WTC11 (cell line): Measurements from ENCODE around the gene EHD4. TPM values are rescaled to one million over a fixed set of nuclear protein-coding genes. Genes with fewer than 3 reads are reported as not detected.

Source experiments
- ATAC-seq: fragments of 200-7000 bp; cut with Tn5 transposase; 2 replicates; pipeline ENCODE4 v1.10.0; 2021; ENCODE audit warnings: mild to moderate bottlenecking, moderate library complexity
- CTCF ChIA-PET: fragments of 300-600 bp; sonication (Branson Sonifier 250); formaldehyde crosslinking; loops from one replicate; lab custom pipeline; 2021; ENCODE audit warnings: antibody characterized with exemption; lab: Charles Lee
- POLR2A ChIA-PET: fragments of 350-600 bp; sonication (Branson Sonifier 250); formaldehyde crosslinking; loops from one replicate; lab custom pipeline; 2021; ENCODE audit warnings: antibody characterized with exemption; lab: Charles Lee
- DNase-seq: peaks from one replicate; pipeline ENCODE4 v3.0.0; 2021; ENCODE audit warnings: low spot score
- H3K27ac Mint-ChIP-seq: 2 replicates; pipeline ENCODE4 v1.8.0; 2021; ENCODE audit warnings: mixed read lengths
- H3K27me3 Mint-ChIP-seq: 2 replicates; pipeline ENCODE4 v1.8.0; 2021; ENCODE audit warnings: low read depth, mild to moderate bottlenecking, moderate library complexity, mixed read lengths
- H3K36me3 Mint-ChIP-seq: 2 replicates; pipeline ENCODE4 v1.8.0; 2021; ENCODE audit warnings: mixed read lengths
- H3K4me1 Mint-ChIP-seq: 2 replicates; pipeline ENCODE4 v1.8.0; 2022; ENCODE audit warnings: mixed read lengths
- H3K4me3 Mint-ChIP-seq: 2 replicates; pipeline ENCODE4 v1.8.0; 2021; ENCODE audit warnings: mild to moderate bottlenecking, moderate library complexity, mixed read lengths
- H3K9me3 Mint-ChIP-seq: 2 replicates; pipeline ENCODE4 v1.8.0; 2021; ENCODE audit warnings: mixed read lengths
- ATF2 ChIP-seq: sonication (generic); formaldehyde crosslinking; IDR thresholded peaks from 2 replicates; pipeline ENCODE4 v1.8.1; 2022; ENCODE audit warnings: low read depth, missing genetic modification reagents, borderline replicate concordance
- CTCF ChIP-seq: fragments of 200-600 bp; IDR thresholded peaks from 2 replicates; pipeline ENCODE4 v1.8.0; 2022; ENCODE audit warnings: antibody characterized with exemption
- E2F1 ChIP-seq: sonication (generic); formaldehyde crosslinking; IDR thresholded peaks from 2 replicates; pipeline ENCODE4 v1.8.0; 2022; ENCODE audit warnings: mild to moderate bottlenecking, missing genetic modification reagents
- E2F5 ChIP-seq: sonication (generic); formaldehyde crosslinking; IDR thresholded peaks from 2 replicates; pipeline ENCODE4 v1.8.1; 2022; ENCODE audit warnings: mild to moderate bottlenecking, moderate library complexity, missing genetic modification reagents
- FOXP1 ChIP-seq: sonication (generic); formaldehyde crosslinking; IDR thresholded peaks from 2 replicates; pipeline ENCODE4 v1.8.0; 2022; ENCODE audit warnings: missing genetic modification reagents, mild to moderate bottlenecking, moderate library complexity, borderline replicate concordance
- FOXP4 ChIP-seq: sonication (generic); formaldehyde crosslinking; IDR thresholded peaks from 2 replicates; pipeline ENCODE4 v1.8.0; 2022; ENCODE audit warnings: mild to moderate bottlenecking, missing genetic modification reagents
- GTF2I ChIP-seq: fragments of 250-450 bp; sonication (Bioruptor Pico); conservative IDR thresholded peaks from 2 replicates; pipeline ENCODE4 v1.4.0; 2021; ENCODE audit warnings: mild to moderate bottlenecking
- HMGXB4 ChIP-seq: sonication (generic); formaldehyde crosslinking; IDR thresholded peaks from 2 replicates; pipeline ENCODE4 v1.8.1; 2023; ENCODE audit warnings: mild to moderate bottlenecking, moderate library complexity, missing genetic modification reagents
- MLX ChIP-seq: sonication (generic); formaldehyde crosslinking; IDR thresholded peaks from 2 replicates; pipeline ENCODE4 v1.8.1; 2023; ENCODE audit warnings: mild to moderate bottlenecking, missing genetic modification reagents, moderate library complexity
- NFATC4 ChIP-seq: fragments of 250-450 bp; sonication (Bioruptor Pico); IDR thresholded peaks from 2 replicates; pipeline ENCODE4 v1.9.0; 2021; ENCODE audit warnings: mild to moderate bottlenecking
- NFE2L1 ChIP-seq: sonication (generic); formaldehyde crosslinking; IDR thresholded peaks from 2 replicates; pipeline ENCODE4 v1.8.1; 2023; ENCODE audit warnings: missing genetic modification reagents
- NFYB ChIP-seq: sonication (generic); formaldehyde crosslinking; conservative IDR thresholded peaks from 2 replicates; pipeline ENCODE4 v1.8.0; 2022; ENCODE audit warnings: low read depth, missing genetic modification reagents
- OVOL2 ChIP-seq: fragments of 250-450 bp; sonication (Bioruptor Pico); IDR thresholded peaks from 2 replicates; pipeline ENCODE4 v1.9.0; 2021; ENCODE audit warnings: mild to moderate bottlenecking, borderline replicate concordance
- PRRX2 ChIP-seq: fragments of 250-450 bp; sonication (Bioruptor Pico); IDR thresholded peaks from 2 replicates; pipeline ENCODE4 v1.8.0; 2021; ENCODE audit warnings: mild to moderate bottlenecking
- SOX15 ChIP-seq: fragments of 250-450 bp; sonication (Bioruptor Pico); IDR thresholded peaks from 2 replicates; pipeline ENCODE4 v1.9.0; 2021; ENCODE audit warnings: mild to moderate bottlenecking
- STAT6 ChIP-seq: sonication (generic); formaldehyde crosslinking; conservative IDR thresholded peaks from 2 replicates; pipeline ENCODE4 v1.8.1; 2023; ENCODE audit warnings: mild to moderate bottlenecking, low read depth, missing genetic modification reagents, moderate library complexity
- ZBTB43 ChIP-seq: sonication (generic); formaldehyde crosslinking; IDR thresholded peaks from 2 replicates; pipeline ENCODE4 v1.8.1; 2023; ENCODE audit warnings: mild to moderate bottlenecking, missing genetic modification reagents
- ZNF317 ChIP-seq: sonication (generic); formaldehyde crosslinking; IDR thresholded peaks from 2 replicates; pipeline ENCODE4 v1.8.1; 2023; ENCODE audit warnings: low read depth, mild to moderate bottlenecking, moderate library complexity, missing genetic modification reagents, borderline replicate concordance
- ZNF396 ChIP-seq: fragments of 250-450 bp; sonication (Bioruptor Pico); IDR thresholded peaks from 2 replicates; pipeline ENCODE4 v1.8.0; 2021; ENCODE audit warnings: mild to moderate bottlenecking, moderate library complexity, borderline replicate concordance
- ZNF671 ChIP-seq: fragments of 250-450 bp; sonication (Bioruptor Pico); IDR thresholded peaks from 2 replicates; pipeline ENCODE4 v1.8.0; 2021; ENCODE audit warnings: mild to moderate bottlenecking
- total RNA-seq: library from RNA; stranded (reverse); gene quantifications from 3 replicates; pipeline ENCODE4 v1.2.3, GENCODE V29; 2021

The EHD4 gene
- total RNA-seq, 1 experiment from 2014 or later = 23.9 TPM

GRCh38 chr15:41904541-41905005 lies 67.8 kb downstream of the EHD4 start:
- H3K27ac Mint-ChIP-seq = peak overlapping the region; percentile 86
- no peaks in the 10 kb centered on the region for H3K9me3 Mint-ChIP-seq
- TF ChIP-seq ZNF317 (CRISPR knock-in tag) = no peak
- peak; percentile 63 for TF ChIP-seq CTCF
- ATAC-seq = peak; percentile 91
- H3K27me3 Mint-ChIP-seq = no peaks in the 10 kb centered on the region
- peaks cover 42% of the 10 kb centered on the region for H3K36me3 Mint-ChIP-seq
- POLR2A ChIA-PET = interaction anchor here (0.7 kb wide), 1 partner anchor 85 kb away, joined by 3 read pairs; no protein-coding TSS in a partner anchor
- peaks cover 7% of the 10 kb centered on the region for H3K4me1 Mint-ChIP-seq
- CTCF ChIA-PET = interaction anchor here (0.5 to 3.0 kb wide), 79 partner anchors 9 to 999 kb away, joined by 3 to 83 read pairs (median 5); partner anchors contain the start of genes EHD4, MAPKBP1, MGA and PLA2G4B
- H3K4me3 Mint-ChIP-seq = no peak overlapping the region
- peak; percentile 81 for DNase-seq

- H3K4me1 Mint-ChIP-seq = peaks cover 7% of the 10 kb centered on the region
- TF ChIP-seq ZNF317 (CRISPR knock-in tag) = no peak
- TF ChIP-seq STAT6 (CRISPR knock-in tag) = no peak
- TF ChIP-seq SOX15 (CRISPR knock-in tag) = no peak
- no peak for TF ChIP-seq E2F1
- no peak for TF ChIP-seq MLX (CRISPR knock-in tag)
- no peak for TF ChIP-seq ATF2 (CRISPR knock-in tag)
- no peak for TF ChIP-seq NFYB (CRISPR knock-in tag)
- TF ChIP-seq FOXP1 (CRISPR knock-in tag) = no peak
- no peak for TF ChIP-seq E2F5 (CRISPR knock-in tag)
- no peak for TF ChIP-seq PRRX2
- TF ChIP-seq GTF2I (CRISPR knock-in tag) = no peak
- no peak for TF ChIP-seq HMGXB4 (CRISPR knock-in tag)
- no peak for TF ChIP-seq ZBTB43
- TF ChIP-seq FOXP4 (CRISPR knock-in tag) = no peak
- no peak for TF ChIP-seq OVOL2 (CRISPR knock-in tag)
- no peak for TF ChIP-seq ZNF671 (CRISPR knock-in tag)
- no peak for TF ChIP-seq NFATC4 (CRISPR knock-in tag)
- no peak for TF ChIP-seq ZNF396 (CRISPR knock-in tag)
- TF ChIP-seq NFE2L1 (CRISPR knock-in tag) = no peak
- no peaks in the 10 kb centered on the region for H3K9me3 Mint-ChIP-seq
- ChIA-PET CTCF (interaction anchor here (1.0 to 3.0 kb wide), 13 partner anchors 12 to 300 kb away, joined by 3 to 83 read pairs (median 18); partner anchors contain the start of genes EHD4 and MAPKBP1), POLR2A (no interaction called here)
- no peak for ATAC-seq
- no peak for DNase-seq
- no peak overlapping the region for H3K4me3 Mint-ChIP-seq
- H3K27ac Mint-ChIP-seq = no peak overlapping the region
- H3K27me3 Mint-ChIP-seq = no peaks in the 10 kb centered on the region
- peaks cover 39% of the 10 kb centered on the region for H3K36me3 Mint-ChIP-seq
Measured at GRCh38 chr15:41903782-41904181, 68.6 kb downstream of the EHD4 start.
